Activated CD4-positive, alpha-beta T cell treated with anti-CD3 and anti-CD28 coated beads, Interleukin-2, amount 10 ng/mL, durations not matched to agents 7 days and 5 days (primary cell): ENCODE data around the gene PTDSS2. TPM values are rescaled to one million over a fixed set of nuclear protein-coding genes. Genes with fewer than 3 reads are reported as not detected.
"Not testable (repeated sequence)": the region's sequence is repeated elsewhere in the genome, so short reads cannot be mapped to it uniquely, and the experiment has no call there.

Source experiments
- CTCF ChIA-PET: fragments of 350-600 bp; sonication (Branson Sonifier 250); formaldehyde crosslinking; loops from one replicate; lab custom pipeline; 2021; ENCODE audit warnings: antibody characterized with exemption; lab: Charles Lee
- POLR2A ChIA-PET: fragments of 350-600 bp; sonication (Branson Sonifier 250); formaldehyde crosslinking; loops from one replicate; lab custom pipeline; 2021; ENCODE audit warnings: antibody characterized with exemption; lab: Charles Lee
- DNase-seq: peaks from one replicate; pipeline ENCODE4 v3.0.0-alpha.2; 2020
- H3K27ac Mint-ChIP-seq: one replicate; pipeline ENCODE4 v1.8.0; 2021; ENCODE audit warnings: mild to moderate bottlenecking, moderate library complexity, mixed read lengths
- H3K27me3 Mint-ChIP-seq: one replicate; pipeline ENCODE4 v1.8.0; 2021; ENCODE audit warnings: mixed read lengths
- H3K36me3 Mint-ChIP-seq: one replicate; pipeline ENCODE4 v1.8.0; 2021; ENCODE audit warnings: low read depth, mixed read lengths
- H3K4me1 Mint-ChIP-seq: one replicate; pipeline ENCODE4 v1.8.0; 2021; ENCODE audit warnings: mixed read lengths
- H3K4me3 Mint-ChIP-seq: one replicate; pipeline ENCODE4 v1.8.0; 2021; ENCODE audit warnings: mild to moderate bottlenecking, moderate library complexity, mixed read lengths
- H3K9me3 Mint-ChIP-seq: one replicate; pipeline ENCODE4 v1.8.0; 2021; ENCODE audit warnings: mixed read lengths
- total RNA-seq, 2 experiments: library from RNA; stranded (reverse); gene quantifications; one replicate each; pipeline ENCODE4 v1.2.3, GENCODE V29; 2021

The PTDSS2 gene
- total RNA-seq = 10 to 100 TPM; 22.7 to 25.2 TPM

- peak; percentile 96 for DNase-seq
- Mint-ChIP-seq H3K27me3 (no peaks in the 10 kb centered on the region), H3K9me3 (no peaks in the 10 kb centered on the region), H3K4me1 (peaks cover 32% of the 10 kb centered on the region), H3K27ac (peak within 1 kb of the TSS; percentile 98), H3K4me3 (peak within 1 kb of the TSS; percentile 93), H3K36me3 (peaks cover 12% of the 10 kb centered on the region)
- POLR2A ChIA-PET = interaction anchor here (0.7 kb wide), 1 partner anchor 33 kb away, joined by 4 read pairs; no protein-coding TSS in a partner anchor
- CTCF ChIA-PET = interaction anchor here (0.6 to 5.2 kb wide), 14 partner anchors 10 to 199 kb away, joined by 3 to 20 read pairs (median 4); partner anchors contain the start of genes RNH1 and SIGIRR
Measured at GRCh38 chr11:449889-450808, at the start of gene PTDSS2. PTDSS2 (plus strand) TSS chr11:450279; CDS start chr11:450456, 177 bp downstream.

- H3K4me1 Mint-ChIP-seq, CTCF ChIA-PET, H3K27ac Mint-ChIP-seq, H3K36me3 Mint-ChIP-seq, POLR2A ChIA-PET, DNase-seq, H3K27me3 Mint-ChIP-seq, H3K4me3 Mint-ChIP-seq, H3K9me3 Mint-ChIP-seq: not testable (repeated sequence)
Measured at GRCh38 chr11:401196-401595, 48.9 kb upstream of the PTDSS2 start.

DNA sequence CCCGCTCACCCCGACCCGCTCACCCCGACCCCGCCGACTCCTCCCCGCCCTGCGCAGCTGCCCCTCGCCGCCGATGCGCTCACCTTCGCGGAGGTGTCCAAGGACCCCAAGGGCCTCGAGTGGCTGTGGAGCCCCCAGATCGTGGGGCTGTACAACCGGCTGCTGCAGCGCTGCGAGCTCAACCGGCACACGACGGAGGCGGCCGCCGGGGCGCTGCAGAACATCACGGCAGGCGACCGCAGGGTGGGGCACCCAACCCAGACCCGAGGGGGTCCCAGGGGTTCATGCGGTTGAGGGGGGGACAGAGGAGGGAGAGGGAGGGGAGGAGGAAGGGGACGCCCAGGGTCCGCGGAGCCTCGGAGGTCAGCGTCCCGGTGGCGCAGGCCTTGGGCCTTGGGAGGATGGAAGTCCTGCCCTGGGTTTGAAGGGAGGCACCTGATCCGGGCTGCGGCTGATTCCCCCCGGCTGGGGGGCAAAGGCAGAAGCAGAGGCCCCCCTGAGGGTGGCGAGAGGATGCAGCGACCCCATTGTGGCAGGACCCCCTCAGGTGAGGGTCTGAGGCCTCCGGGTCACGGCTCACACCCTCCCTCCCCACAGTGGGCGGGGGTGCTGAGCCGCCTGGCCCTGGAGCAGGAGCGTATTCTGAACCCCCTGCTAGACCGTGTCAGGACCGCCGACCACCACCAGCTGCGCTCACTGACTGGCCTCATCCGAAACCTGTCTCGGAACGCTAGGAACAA is 46.9 kb upstream of the PTDSS2 start:
- POLR2A ChIA-PET = no interaction called here
- no peak for DNase-seq
- peaks cover 2% of the 10 kb centered on the region for H3K36me3 Mint-ChIP-seq
- CTCF ChIA-PET = interaction anchor here (1.0 to 2.0 kb wide), 3 partner anchors 10 to 104 kb away, joined by 3 to 4 read pairs (median 3); no protein-coding TSS in a partner anchor
- H3K4me3 Mint-ChIP-seq = no peak overlapping the region
- H3K27me3 Mint-ChIP-seq = peaks cover 6% of the 10 kb centered on the region
- H3K4me1 Mint-ChIP-seq = peaks cover 10% of the 10 kb centered on the region
- H3K9me3 Mint-ChIP-seq = no peaks in the 10 kb centered on the region
- no peak overlapping the region for H3K27ac Mint-ChIP-seq

GRCh38 chr11:403761-404431 is 46.2 kb upstream of the PTDSS2 start:
- Mint-ChIP-seq H3K27me3 (peaks cover 6% of the 10 kb centered on the region), H3K4me1 (peaks cover 10% of the 10 kb centered on the region), H3K36me3 (peaks cover 2% of the 10 kb centered on the region), H3K4me3 (no peak overlapping the region), H3K27ac (peak overlapping the region; percentile 64), H3K9me3 (no peaks in the 10 kb centered on the region)
- ChIA-PET CTCF (interaction anchor here (1.0 to 2.0 kb wide), 4 partner anchors 11 to 114 kb away, joined by 3 to 4 read pairs (median 3); no protein-coding TSS in a partner anchor), POLR2A (no interaction called here)
- DNase-seq = no peak

- ChIA-PET POLR2A (no interaction called here), CTCF (interaction anchor here (1.1 to 3.3 kb wide), 3 partner anchors 8 to 113 kb away, joined by 3 to 17 read pairs (median 4); no protein-coding TSS in a partner anchor)
- peaks cover 2% of the 10 kb centered on the region for H3K36me3 Mint-ChIP-seq
- no peak for DNase-seq
- peaks cover 2% of the 10 kb centered on the region for H3K27me3 Mint-ChIP-seq
- H3K9me3 Mint-ChIP-seq = no peaks in the 10 kb centered on the region
- peaks cover 11% of the 10 kb centered on the region for H3K4me1 Mint-ChIP-seq
- peak overlapping the region; percentile 64 for H3K27ac Mint-ChIP-seq
- H3K4me3 Mint-ChIP-seq = no peak overlapping the region
Measured at GRCh38 chr11:404551-405264, 45.4 kb upstream of the PTDSS2 start.

- Mint-ChIP-seq H3K27ac (peak overlapping the region; percentile 69), H3K4me1 (peaks cover 12% of the 10 kb centered on the region), H3K27me3 (no peaks in the 10 kb centered on the region), H3K4me3 (no peak overlapping the region), H3K9me3 (no peaks in the 10 kb centered on the region), H3K36me3 (peaks cover 2% of the 10 kb centered on the region)
- no peak for DNase-seq
- CTCF ChIA-PET = interaction anchor here (0.6 to 3.3 kb wide), 5 partner anchors 9 to 412 kb away, joined by 3 to 17 read pairs (median 6); no protein-coding TSS in a partner anchor
- POLR2A ChIA-PET = no interaction called here
Measured at GRCh38 chr11:405323-405953, 44.6 kb upstream of the PTDSS2 start.

DNA sequence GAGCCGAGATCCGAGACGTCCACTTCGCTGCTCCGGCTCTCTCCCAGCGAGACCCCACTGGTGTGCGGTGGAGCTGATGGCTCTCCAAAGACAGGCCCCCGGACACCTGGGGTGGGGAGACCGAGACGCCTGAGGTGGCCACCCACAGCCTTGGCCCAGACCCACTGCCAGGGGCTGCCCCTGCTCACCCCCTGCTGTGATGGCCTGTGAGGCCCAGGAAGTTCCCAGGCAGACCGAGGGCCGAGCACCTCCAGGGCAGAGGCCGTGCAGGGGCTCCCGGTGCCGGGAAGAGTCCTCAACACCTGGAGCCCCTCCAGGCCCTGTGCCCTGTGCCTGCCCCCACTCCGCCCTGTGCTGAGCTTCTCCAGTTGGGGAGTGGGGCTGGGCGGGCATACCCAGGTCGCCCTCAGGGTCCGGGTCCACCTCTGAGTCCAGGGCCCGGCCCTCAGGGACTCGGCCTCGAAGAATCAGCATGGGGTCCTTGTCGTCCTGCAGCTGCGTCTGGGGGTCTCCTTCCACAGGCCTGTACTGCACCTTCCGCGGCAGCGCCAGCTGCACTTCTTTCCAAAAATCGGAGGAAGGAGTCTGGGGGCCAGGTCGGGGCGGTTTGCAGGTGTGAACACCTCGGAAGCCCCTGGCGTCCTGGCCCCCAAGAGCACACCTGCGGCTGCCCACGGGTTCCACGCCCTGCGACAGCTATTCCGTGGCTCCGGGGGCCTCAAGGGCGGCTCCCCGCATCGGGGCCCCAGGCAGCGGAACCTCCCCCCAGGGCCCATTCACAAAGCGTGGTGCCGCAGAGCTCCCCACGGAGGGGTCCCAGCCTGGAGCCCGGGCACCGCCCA is 43.9 kb upstream of the PTDSS2 start:
- Mint-ChIP-seq H3K36me3 (peaks cover 2% of the 10 kb centered on the region), H3K27ac (peak overlapping the region; percentile 69), H3K4me1 (peaks cover 12% of the 10 kb centered on the region), H3K4me3 (no peak overlapping the region), H3K9me3 (no peaks in the 10 kb centered on the region), H3K27me3 (no peaks in the 10 kb centered on the region)
- ChIA-PET CTCF (interaction anchor here (0.6 to 3.3 kb wide), 6 partner anchors 9 to 412 kb away, joined by 3 to 17 read pairs (median 6); no protein-coding TSS in a partner anchor), POLR2A (no interaction called here)
- no peak for DNase-seq

- POLR2A ChIA-PET = interaction anchor here (1.0 kb wide), 1 partner anchor 10 kb away, joined by 4 read pairs; no protein-coding TSS in a partner anchor
- CTCF ChIA-PET = interaction anchor here (1.0 to 3.3 kb wide), 10 partner anchors 10 to 156 kb away, joined by 3 to 17 read pairs (median 4); partner anchors contain the start of gene PTDSS2
- H3K27ac Mint-ChIP-seq = peak overlapping the region; percentile 57
- peak; percentile 93 for DNase-seq
- H3K9me3 Mint-ChIP-seq = no peaks in the 10 kb centered on the region
- H3K4me3 Mint-ChIP-seq = no peak overlapping the region
- H3K27me3 Mint-ChIP-seq = no peaks in the 10 kb centered on the region
- peaks cover 2% of the 10 kb centered on the region for H3K36me3 Mint-ChIP-seq
- H3K4me1 Mint-ChIP-seq = peaks cover 12% of the 10 kb centered on the region
Measured at GRCh38 chr11:406796-407650, 43.1 kb upstream of the PTDSS2 start.

GRCh38 chr11:407651-408123 is 42.4 kb upstream of the PTDSS2 start:
- no peak for DNase-seq
- no peaks in the 10 kb centered on the region for H3K27me3 Mint-ChIP-seq
- H3K4me1 Mint-ChIP-seq = peaks cover 14% of the 10 kb centered on the region
- H3K27ac Mint-ChIP-seq = peak overlapping the region; percentile 46
- CTCF ChIA-PET = interaction anchor here (1.0 to 3.3 kb wide), 10 partner anchors 9 to 157 kb away, joined by 3 to 17 read pairs (median 4); partner anchors contain the start of gene PTDSS2
- no peaks in the 10 kb centered on the region for H3K9me3 Mint-ChIP-seq
- no peak overlapping the region for H3K4me3 Mint-ChIP-seq
- POLR2A ChIA-PET = interaction anchor here (1.0 kb wide), 1 partner anchor 11 kb away, joined by 4 read pairs; no protein-coding TSS in a partner anchor
- H3K36me3 Mint-ChIP-seq = peaks cover 2% of the 10 kb centered on the region
